ENCODE data around the gene DZANK1.

Gene DZANK1

DNA sequence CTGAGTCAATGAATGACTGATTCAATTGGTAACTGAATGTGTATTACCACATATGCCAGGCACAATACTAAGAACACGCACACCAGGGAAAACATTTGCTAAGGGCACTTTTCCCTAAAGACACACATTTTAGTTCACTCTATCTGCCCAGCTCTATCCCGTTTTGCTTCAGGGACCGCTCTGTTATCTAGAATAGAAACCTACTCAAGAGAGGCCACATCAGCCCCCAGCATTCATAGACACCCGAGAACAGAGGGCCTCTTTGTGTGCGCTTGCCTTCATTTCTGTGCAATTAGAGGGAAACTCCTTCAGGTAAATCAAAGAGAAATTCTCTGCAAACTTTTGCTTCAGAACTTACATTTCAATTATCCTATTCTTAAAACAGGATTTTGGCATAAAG is 50.3 kb downstream of the DZANK1 start:
- no peak for DNase-seq (ENCODE audit: low read depth)
- TF ChIP-seq CTCF (IDR thresholded peaks at IDR 0.05; ENCODE audit: low read depth, low read length, missing control alignments) = no peak
- no peak overlapping the region for H3K4me3 ChIP-seq (ENCODE audit: low read depth, low read length)

- DNase-seq (ENCODE audit: low read depth) = no peak
- no peak for TF ChIP-seq CTCF (IDR thresholded peaks at IDR 0.05; ENCODE audit: low read depth, low read length, missing control alignments)
- no peak overlapping the region for H3K4me3 ChIP-seq (ENCODE audit: low read depth, low read length)
Measured at GRCh38 chr20:18414140-18414539, 52.7 kb downstream of the DZANK1 start.

- TF ChIP-seq CTCF (IDR thresholded peaks at IDR 0.05; ENCODE audit: low read depth, low read length, missing control alignments) = no peak
- no peak for DNase-seq (ENCODE audit: low read depth)
- H3K4me3 ChIP-seq (ENCODE audit: low read depth, low read length) = peak overlapping the region; percentile 43
Measured at GRCh38 chr20:18412221-18412901, 54.5 kb downstream of the DZANK1 start.

- H3K4me3 ChIP-seq (ENCODE audit: low read depth, low read length) = no peak overlapping the region
- no peak for DNase-seq (ENCODE audit: low read depth)
- no peak for TF ChIP-seq CTCF (IDR thresholded peaks at IDR 0.05; ENCODE audit: low read depth, low read length, missing control alignments)
Measured at GRCh38 chr20:18405826-18406225, 61.0 kb downstream of the DZANK1 start.

DNA sequence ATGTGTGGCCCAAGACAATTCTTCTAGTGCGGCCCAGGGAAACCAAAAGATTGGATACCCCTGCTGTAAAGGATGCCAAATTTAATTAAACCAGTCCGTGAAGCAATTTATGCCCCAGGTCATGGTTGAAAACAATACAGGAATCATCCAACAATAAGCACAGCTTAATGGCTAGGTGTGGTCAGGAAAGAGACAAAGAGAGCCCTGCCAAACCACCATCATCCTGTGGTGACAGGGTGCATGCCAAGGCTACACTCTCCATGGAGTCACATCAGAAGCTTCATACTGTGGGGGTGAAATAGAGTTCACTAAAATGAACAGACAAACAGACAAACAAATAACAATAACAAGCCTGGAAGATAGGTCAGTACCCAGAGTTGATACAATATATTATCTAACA is 62.7 kb downstream of the DZANK1 start:
- no peak for TF ChIP-seq CTCF (IDR thresholded peaks at IDR 0.05; ENCODE audit: low read depth, low read length, missing control alignments)
- DNase-seq (ENCODE audit: low read depth) = no peak

DNA sequence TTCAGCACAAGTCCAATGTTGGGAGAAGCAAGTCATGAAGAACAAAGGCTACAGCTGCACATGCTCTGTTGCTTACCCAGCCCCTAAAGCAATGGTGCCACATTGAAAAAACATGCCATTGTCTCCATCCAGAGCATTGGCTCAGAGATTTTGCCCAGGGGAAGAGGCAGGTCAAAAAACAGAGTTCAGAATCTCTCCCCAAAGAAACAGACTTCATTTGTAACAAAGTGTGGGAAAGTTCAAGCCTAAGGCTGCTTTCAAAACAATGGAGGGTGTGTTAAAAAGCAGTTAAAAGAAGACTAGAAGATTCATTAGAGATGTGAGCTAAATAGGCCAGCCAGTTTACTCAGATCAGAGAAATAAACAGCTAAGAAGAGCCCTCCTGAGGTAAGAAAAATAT is 63.6 kb downstream of the DZANK1 start:
- TF ChIP-seq CTCF (IDR thresholded peaks at IDR 0.05; ENCODE audit: low read depth, low read length, missing control alignments) = no peak
- H3K4me3 ChIP-seq (ENCODE audit: low read depth, low read length) = no peak overlapping the region
- DNase-seq (ENCODE audit: low read depth) = no peak

More for the DNA sequence above, 62.7 kb downstream of the DZANK1 start:
- no peak overlapping the region for H3K4me3 ChIP-seq (ENCODE audit: low read depth, low read length)

DNA sequence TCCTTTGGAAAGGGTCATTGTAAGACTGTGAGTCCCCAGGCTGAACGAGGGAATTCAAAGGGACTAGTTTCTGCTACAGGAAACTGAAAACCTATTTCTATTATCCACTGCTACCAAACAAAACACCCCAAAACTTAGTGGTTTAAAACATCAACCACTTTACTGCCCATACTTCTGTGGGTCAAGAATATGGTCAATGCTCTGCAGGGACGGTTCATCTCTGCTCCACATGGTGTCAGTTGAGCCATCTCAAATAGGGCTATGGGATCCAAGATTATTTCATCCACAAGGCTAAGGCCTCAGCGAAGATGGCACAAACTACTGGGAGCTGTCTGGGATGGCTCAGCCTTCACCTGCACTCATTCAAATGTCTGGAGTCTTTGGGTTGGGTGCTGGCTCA is 65.5 kb downstream of the DZANK1 start:
- no peak overlapping the region for H3K4me3 ChIP-seq (ENCODE audit: low read depth, low read length)
- TF ChIP-seq CTCF (IDR thresholded peaks at IDR 0.05; ENCODE audit: low read depth, low read length, missing control alignments) = no peak
- DNase-seq (ENCODE audit: low read depth) = no peak
